Gastroesophageal sphincter (tissue), 3 donors: ENCODE data around the gene PRKCD.
A peak's percentile ranks its signal among the peaks of the same experiment; 100 is the strongest.

Experiments used
- EP300 ChIP-seq: sonication (generic); formaldehyde crosslinking; IDR thresholded peaks from one replicate; pipeline ENCODE4 v1.6.1; 2017; ENCODE audit warnings: antibody characterized with exemption, mild to moderate bottlenecking
- POLR2A ChIP-seq, 2 donors: fragments of 450-650 bp; IDR thresholded peaks; one replicate each; pipeline ENCODE4 v1.6.1; 2017; ENCODE audit warnings: antibody characterized with exemption in 2 of 2, mild to moderate bottlenecking in 2 of 2, moderate library complexity in 1 of 2
- POLR2AphosphoS5 ChIP-seq: sonication (generic); formaldehyde crosslinking; IDR thresholded peaks from one replicate; pipeline ENCODE4 v1.6.1; 2017; ENCODE audit warnings: antibody characterized with exemption
- TF ChIP-seq, protein P1 (sequence below), 4 experiments: fragments of 200-600 bp in 2 of 4; fragments of 450-650 bp in 2 of 4; sonication (generic) in 1 of 4; IDR thresholded peaks; one replicate each; pipeline ENCODE4 v1.5.1; 2017 to 2019; ENCODE audit warnings: antibody characterized with exemption in 4 of 4, mild to moderate bottlenecking in 2 of 4, moderate library complexity in 2 of 4

DNA sequence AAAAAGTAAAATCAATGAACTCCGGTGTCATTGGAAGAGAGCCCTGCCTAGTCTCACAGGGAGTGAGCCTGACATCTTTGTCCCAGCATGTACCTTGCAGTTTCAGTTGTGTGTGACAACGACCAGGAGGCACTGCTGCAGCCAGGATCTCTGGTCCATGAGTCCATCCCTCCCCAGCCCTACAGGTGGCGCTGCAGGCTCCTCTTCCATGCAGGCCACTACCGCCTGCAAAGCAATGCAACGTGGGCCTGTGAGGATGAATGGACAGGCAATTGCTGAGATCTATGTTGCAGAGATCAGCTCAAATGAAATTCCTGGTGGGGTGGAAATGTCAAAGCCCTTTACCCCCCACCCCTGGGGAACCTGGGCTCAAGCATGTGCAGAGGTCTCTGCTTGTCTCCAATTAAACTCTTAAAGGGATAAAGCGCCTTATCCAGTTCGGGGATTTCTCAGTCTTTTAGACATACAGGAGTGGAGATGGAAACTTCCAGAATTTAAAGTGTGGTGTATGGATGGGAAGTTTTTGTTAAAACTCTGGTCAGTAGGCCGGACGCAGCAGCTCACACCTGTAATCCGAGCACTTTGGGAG lies 59.0 kb downstream of the PRKCD start:
- TF ChIP-seq, protein P1, sequence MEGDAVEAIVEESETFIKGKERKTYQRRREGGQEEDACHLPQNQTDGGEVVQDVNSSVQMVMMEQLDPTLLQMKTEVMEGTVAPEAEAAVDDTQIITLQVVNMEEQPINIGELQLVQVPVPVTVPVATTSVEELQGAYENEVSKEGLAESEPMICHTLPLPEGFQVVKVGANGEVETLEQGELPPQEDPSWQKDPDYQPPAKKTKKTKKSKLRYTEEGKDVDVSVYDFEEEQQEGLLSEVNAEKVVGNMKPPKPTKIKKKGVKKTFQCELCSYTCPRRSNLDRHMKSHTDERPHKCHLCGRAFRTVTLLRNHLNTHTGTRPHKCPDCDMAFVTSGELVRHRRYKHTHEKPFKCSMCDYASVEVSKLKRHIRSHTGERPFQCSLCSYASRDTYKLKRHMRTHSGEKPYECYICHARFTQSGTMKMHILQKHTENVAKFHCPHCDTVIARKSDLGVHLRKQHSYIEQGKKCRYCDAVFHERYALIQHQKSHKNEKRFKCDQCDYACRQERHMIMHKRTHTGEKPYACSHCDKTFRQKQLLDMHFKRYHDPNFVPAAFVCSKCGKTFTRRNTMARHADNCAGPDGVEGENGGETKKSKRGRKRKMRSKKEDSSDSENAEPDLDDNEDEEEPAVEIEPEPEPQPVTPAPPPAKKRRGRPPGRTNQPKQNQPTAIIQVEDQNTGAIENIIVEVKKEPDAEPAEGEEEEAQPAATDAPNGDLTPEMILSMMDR (IDR thresholded peaks at IDR 0.05) = peak in 3 of 4 experiments; percentile 80 to 91 (median 82)
- no peak for TF ChIP-seq POLR2A (IDR thresholded peaks at IDR 0.05)
- no peak for TF ChIP-seq EP300
- no peak for TF ChIP-seq POLR2AphosphoS5
